GM18499 (cell line): ENCODE measurements around the gene CCL18.
"Not testable (repeated sequence)": the region's sequence is repeated elsewhere in the genome, so short reads cannot be mapped to it uniquely, and the experiment has no call there.

Experiments used
- ATAC-seq: cut with Tn5 transposase; IDR thresholded peaks from one replicate; pipeline ENCODE4 v1.9.1; 2021; ENCODE audit warnings: moderate number of reproducible peaks; ENCODE audit not compliant: insufficient read depth, unreplicated experiment

The CCL18 gene

GRCh38 chr17:36099004-36099403 lies 34.9 kb downstream of the CCL18 start:
- not testable (repeated sequence) for ATAC-seq

GRCh38 chr17:36103401-36103975 lies 39.4 kb downstream of the CCL18 start, which contains the start of gene CCL4:
TSS of gene CCL4 (plus strand) at chr17:36103827. CDS start at chr17:36103906, 79 bp downstream.
- peak; percentile 61 for ATAC-seq

- ATAC-seq: not testable (repeated sequence)
These were observed 40.2 kb downstream of the CCL18 start for GRCh38 chr17:36104246-36104645.

- no peak for ATAC-seq
These were observed 40.7 kb downstream of the CCL18 start for GRCh38 chr17:36104701-36105181.

- ATAC-seq: no peak
These were observed 41.9 kb downstream of the CCL18 start for GRCh38 chr17:36105781-36106492.

GRCh38 chr17:36106493-36106835 lies 42.4 kb downstream of the CCL18 start:
- ATAC-seq: no peak

GRCh38 chr17:36107660-36108059 lies 43.6 kb downstream of the CCL18 start:
- no peak for ATAC-seq

GRCh38 chr17:36108265-36108664 lies 44.2 kb downstream of the CCL18 start:
- not testable (repeated sequence) for ATAC-seq

GRCh38 chr17:36111068-36111490 lies 47.0 kb downstream of the CCL18 start:
- no peak for ATAC-seq

- no peak for ATAC-seq
These were observed 48.5 kb downstream of the CCL18 start for GRCh38 chr17:36112572-36112971.

- ATAC-seq: not testable (repeated sequence)
These were observed 49.1 kb downstream of the CCL18 start for GRCh38 chr17:36113131-36113530.

- ATAC-seq: not testable (repeated sequence)
These were observed 51.0 kb downstream of the CCL18 start for GRCh38 chr17:36114971-36115648.

- ATAC-seq: not testable (repeated sequence)
These were observed 51.5 kb downstream of the CCL18 start for GRCh38 chr17:36115649-36115977.

- ATAC-seq: no peak
These were observed 53.7 kb downstream of the CCL18 start for GRCh38 chr17:36117505-36118382.

- ATAC-seq: no peak
These were observed 54.6 kb downstream of the CCL18 start for GRCh38 chr17:36118477-36119353.

GRCh38 chr17:36120221-36120620 lies 56.1 kb downstream of the CCL18 start:
- ATAC-seq: no peak

GRCh38 chr17:36121099-36121498 lies 57.0 kb downstream of the CCL18 start:
- ATAC-seq: not testable (repeated sequence)
